H9 (cell line): Measurements from ENCODE around the gene NCOA1. TPM values are rescaled to one million over a fixed set of nuclear protein-coding genes. Genes with fewer than 3 reads are reported as not detected.

Source experiments
- DNase-seq: peaks from one replicate; pipeline ENCODE4 v3.0.0-alpha.2; 2017
- H2AFZ ChIP-seq: one replicate; pipeline ENCODE4 v1.6.1; 2013; ENCODE audit warnings: mild to moderate bottlenecking, low read length, control low read depth, moderate library complexity
- H2AK5ac ChIP-seq: 2 replicates; pipeline ENCODE4 v1.6.1; 2013; ENCODE audit warnings: low read length, control low read depth, mixed read lengths; ENCODE audit not compliant: insufficient read length
- H2BK120ac ChIP-seq: one replicate; pipeline ENCODE4 v1.6.1; 2013; ENCODE audit warnings: low read depth, mild to moderate bottlenecking, low read length, control low read depth, inconsistent platforms; ENCODE audit not compliant: poor library complexity, severe bottlenecking
- H2BK12ac ChIP-seq: 2 replicates; pipeline ENCODE4 v1.6.1; 2013; ENCODE audit warnings: low read length, control low read depth, mixed read lengths, low read depth; ENCODE audit not compliant: insufficient read length
- H2BK15ac ChIP-seq: 2 replicates; pipeline ENCODE4 v1.6.1; 2013; ENCODE audit warnings: low read depth, low read length, control low read depth
- H2BK20ac ChIP-seq: one replicate; pipeline ENCODE4 v1.6.1; 2013; ENCODE audit warnings: low read depth, mild to moderate bottlenecking, low read length, control low read depth, inconsistent platforms; ENCODE audit not compliant: poor library complexity, severe bottlenecking
- H2BK5ac ChIP-seq: 2 replicates; pipeline ENCODE4 v1.6.1; 2013; ENCODE audit warnings: low read length, control low read depth, mixed read lengths; ENCODE audit not compliant: insufficient read length
- H3K14ac ChIP-seq: 2 replicates; pipeline ENCODE4 v1.6.1; 2013; ENCODE audit warnings: low read length, control low read depth; ENCODE audit not compliant: insufficient read depth
- H3K18ac ChIP-seq: 2 replicates; pipeline ENCODE4 v1.6.1; 2013; ENCODE audit warnings: low read depth, mild to moderate bottlenecking, mixed read lengths, low read length, control low read depth; ENCODE audit not compliant: insufficient read length
- H3K23ac ChIP-seq: 2 replicates; pipeline ENCODE4 v1.6.1; 2013; ENCODE audit warnings: low read length, control low read depth, mixed read lengths, low read depth; ENCODE audit not compliant: insufficient read length
- H3K23me2 ChIP-seq: 2 replicates; pipeline ENCODE4 v1.6.1; 2013; ENCODE audit warnings: low read depth, mild to moderate bottlenecking, mixed read lengths, low read length, control low read depth; ENCODE audit not compliant: insufficient read length, poor library complexity, severe bottlenecking
- H3K27ac ChIP-seq: 2 replicates; pipeline ENCODE4 v1.5.1; 2013; ENCODE audit warnings: low read length, control low read depth, mixed read lengths, low read depth; ENCODE audit not compliant: insufficient read length
- H3K27me3 ChIP-seq: 2 replicates; pipeline ENCODE4 v1.6.1; 2013; ENCODE audit warnings: low read length, control low read depth, inconsistent platforms; ENCODE audit not compliant: insufficient read depth
- H3K4ac ChIP-seq: 2 replicates; pipeline ENCODE4 v1.6.1; 2013; ENCODE audit warnings: low read depth, mild to moderate bottlenecking, control low read depth, inconsistent platforms, low read length, moderate library complexity
- H3K4me1 ChIP-seq: 2 replicates; pipeline ENCODE4 v1.6.1; 2013; ENCODE audit warnings: low read length, control low read depth, inconsistent platforms; ENCODE audit not compliant: insufficient read depth
- H3K4me2 ChIP-seq: 2 replicates; pipeline ENCODE4 v1.6.1; 2013; ENCODE audit warnings: low read length, control low read depth, mixed read lengths; ENCODE audit not compliant: insufficient read length, insufficient read depth
- H3K56ac ChIP-seq: 2 replicates; pipeline ENCODE4 v1.6.1; 2013; ENCODE audit warnings: low read depth, mild to moderate bottlenecking, mixed read lengths, low read length, control low read depth; ENCODE audit not compliant: insufficient read length
- H3K79me1 ChIP-seq: 2 replicates; pipeline ENCODE4 v1.6.1; 2013; ENCODE audit warnings: low read depth, mild to moderate bottlenecking, moderate library complexity, low read length, control low read depth, inconsistent platforms; ENCODE audit not compliant: insufficient read depth, poor library complexity, severe bottlenecking
- H3K79me2 ChIP-seq: 2 replicates; pipeline ENCODE4 v1.6.1; 2013; ENCODE audit warnings: low read length, control low read depth, inconsistent platforms; ENCODE audit not compliant: insufficient read depth
- H3K9ac ChIP-seq: 2 replicates; pipeline ENCODE4 v1.6.1; 2013; ENCODE audit warnings: low read length, control low read depth, mixed read lengths; ENCODE audit not compliant: insufficient read length; ENCODE audit errors: extremely low read depth
- H3K9me3 ChIP-seq: one replicate; pipeline ENCODE4 v1.6.1; 2013; ENCODE audit warnings: low read depth, low read length, inconsistent platforms; ENCODE audit not compliant: control insufficient read depth
- H3T11ph ChIP-seq: one replicate; pipeline ENCODE4 v1.6.1; 2013; ENCODE audit warnings: mild to moderate bottlenecking, low read length, control low read depth, inconsistent platforms
- H4K20me1 ChIP-seq: one replicate; pipeline ENCODE4 v1.6.1; 2013; ENCODE audit not compliant: control insufficient read depth, insufficient read length, insufficient read depth
- H4K5ac ChIP-seq: 2 replicates; pipeline ENCODE4 v1.6.1; 2013; ENCODE audit warnings: low read depth, mild to moderate bottlenecking, mixed read lengths, low read length, control low read depth; ENCODE audit not compliant: insufficient read length
- H4K8ac ChIP-seq: replicated peaks from 2 replicates; pipeline ENCODE4 v1.6.1; 2013; ENCODE audit warnings: low read length, control low read depth, mixed read lengths, low read depth; ENCODE audit not compliant: insufficient read length
- H4K91ac ChIP-seq: 2 replicates; pipeline ENCODE4 v1.6.1; 2013; ENCODE audit warnings: low read depth, mild to moderate bottlenecking, moderate library complexity, mixed read lengths, low read length, control low read depth; ENCODE audit not compliant: insufficient read length
- H3K27ac Mint-ChIP-seq, 3 experiments: 2 replicates in 2 of 3; 3 replicates in 1 of 3; pipeline ENCODE4 v1.8.0; 2020 to 2021; ENCODE audit warnings: mixed read lengths in 3 of 3, mild to moderate bottlenecking in 1 of 3, moderate library complexity in 1 of 3
- H3K27me3 Mint-ChIP-seq: 2 replicates; pipeline ENCODE4 v1.8.0; 2021; ENCODE audit warnings: low read depth, mild to moderate bottlenecking, moderate library complexity, mixed read lengths
- H3K36me3 Mint-ChIP-seq, 3 experiments: 2 replicates in 2 of 3; 3 replicates in 1 of 3; pipeline ENCODE4 v1.8.0; 2020 to 2021; ENCODE audit warnings: low read depth in 3 of 3, mixed read lengths in 3 of 3; ENCODE audit not compliant: insufficient read depth in 1 of 3
- H3K4me1 Mint-ChIP-seq, 2 experiments: 2 replicates each; pipeline ENCODE4 v1.8.0; 2020; ENCODE audit warnings: mixed read lengths in 2 of 2
- H3K4me3 Mint-ChIP-seq, 2 experiments: 2 replicates in 1 of 2; 3 replicates in 1 of 2; pipeline ENCODE4 v1.8.0; 2020 to 2021; ENCODE audit warnings: mild to moderate bottlenecking in 2 of 2, mixed read lengths in 2 of 2, moderate library complexity in 1 of 2
- H3K9me3 Mint-ChIP-seq, 2 experiments: 2 replicates in 1 of 2; 3 replicates in 1 of 2; pipeline ENCODE4 v1.8.0; 2020; ENCODE audit warnings: mild to moderate bottlenecking in 2 of 2, mixed read lengths in 2 of 2, moderate library complexity in 1 of 2
- WGBS: extraction: QIAGEN DNeasy Blood & Tissue Kit; methylation state at CpG from one replicate; pipeline ENCODE4 v1.1.7; 2013; ENCODE audit warnings: missing lambda C conversion rate, low lambda C conversion rate, mixed read lengths; ENCODE audit not compliant: insufficient read length; ENCODE audit errors: extremely low coverage; 5-methylcytosine and 5-hydroxymethylcytosine counted together
- total RNA-seq: library from RNA; stranded (reverse); gene quantifications from 2 replicates; pipeline ENCODE4 v1.2.1, GENCODE V29; 2021
- TF ChIP-seq, protein P1 (sequence below): fragments of 200-600 bp; sonication (generic); conservative IDR thresholded peaks from 3 replicates; pipeline ENCODE4 v1.8.0; 2021; ENCODE audit warnings: antibody characterized with exemption, mild to moderate bottlenecking

NCOA1 gene
- total RNA-seq, 1 experiment from 2014 or later, result 14.8 TPM

DNA sequence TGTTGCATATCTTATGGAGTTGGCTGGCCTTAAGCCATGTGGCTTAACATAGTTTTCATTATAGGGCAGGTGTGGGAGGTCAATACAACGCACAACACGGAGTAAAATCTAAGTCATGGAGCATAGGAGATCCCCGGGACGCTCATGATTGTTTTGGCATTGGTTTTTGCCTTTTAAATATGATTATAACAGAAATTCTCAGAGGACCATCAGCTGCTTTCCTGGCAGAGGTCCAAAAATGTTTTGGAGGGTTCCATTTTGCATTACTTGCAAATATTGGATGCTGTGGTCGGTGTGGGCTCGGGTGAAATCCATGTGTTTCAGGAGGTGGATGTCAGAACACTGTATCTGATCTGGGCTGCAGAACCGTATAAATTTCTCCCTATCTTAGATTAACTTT lies 3.4 kb downstream of the NCOA1 start:
- TF ChIP-seq, protein P1, sequence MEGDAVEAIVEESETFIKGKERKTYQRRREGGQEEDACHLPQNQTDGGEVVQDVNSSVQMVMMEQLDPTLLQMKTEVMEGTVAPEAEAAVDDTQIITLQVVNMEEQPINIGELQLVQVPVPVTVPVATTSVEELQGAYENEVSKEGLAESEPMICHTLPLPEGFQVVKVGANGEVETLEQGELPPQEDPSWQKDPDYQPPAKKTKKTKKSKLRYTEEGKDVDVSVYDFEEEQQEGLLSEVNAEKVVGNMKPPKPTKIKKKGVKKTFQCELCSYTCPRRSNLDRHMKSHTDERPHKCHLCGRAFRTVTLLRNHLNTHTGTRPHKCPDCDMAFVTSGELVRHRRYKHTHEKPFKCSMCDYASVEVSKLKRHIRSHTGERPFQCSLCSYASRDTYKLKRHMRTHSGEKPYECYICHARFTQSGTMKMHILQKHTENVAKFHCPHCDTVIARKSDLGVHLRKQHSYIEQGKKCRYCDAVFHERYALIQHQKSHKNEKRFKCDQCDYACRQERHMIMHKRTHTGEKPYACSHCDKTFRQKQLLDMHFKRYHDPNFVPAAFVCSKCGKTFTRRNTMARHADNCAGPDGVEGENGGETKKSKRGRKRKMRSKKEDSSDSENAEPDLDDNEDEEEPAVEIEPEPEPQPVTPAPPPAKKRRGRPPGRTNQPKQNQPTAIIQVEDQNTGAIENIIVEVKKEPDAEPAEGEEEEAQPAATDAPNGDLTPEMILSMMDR, result no peak

More for the DNA sequence above, 3.4 kb downstream of the NCOA1 start:
- Histone ChIP-seq H3K23me2 (peaks cover 13% of the 10 kb centered on the region), H3T11ph (no peak overlapping the region), H2BK15ac (no peak overlapping the region), H3K79me1 (no peaks in the 10 kb centered on the region), H3K4ac (no peak overlapping the region), H4K91ac (no peak overlapping the region), H2BK5ac (no peak overlapping the region), H3K18ac (no peak overlapping the region), H3K27me3 (peaks cover 4% of the 10 kb centered on the region; the same call in 1 of the 2 replicates), H3K4me1 (peaks cover 5% of the 10 kb centered on the region), H2AFZ (no peak overlapping the region), H3K4me2 (no peak overlapping the region), H3K23ac (no peak overlapping the region), H3K14ac (no peak overlapping the region), H2BK120ac (no peak overlapping the region), H2BK20ac (no peak overlapping the region), H4K5ac (no peak overlapping the region), H3K27ac (no peak overlapping the region), H3K56ac (no peak overlapping the region), H3K79me2 (no peaks in the 10 kb centered on the region), H3K9me3 (no peaks in the 10 kb centered on the region), H2BK12ac (no peak overlapping the region), H4K20me1 (no peaks in the 10 kb centered on the region), H3K9ac (no peak overlapping the region), H2AK5ac (no peak overlapping the region), H4K8ac (no peak overlapping the region)
- peaks cover 24 to 33% of the 10 kb centered on the region in 2 experiments for H3K4me1 Mint-ChIP-seq
- H3K27me3 Mint-ChIP-seq, result peaks cover 16% of the 10 kb centered on the region
- no peaks in the 10 kb centered on the region for H3K36me3 Mint-ChIP-seq
- no peak overlapping the region for H3K4me3 Mint-ChIP-seq
- no peaks in the 10 kb centered on the region; a peak in 1 of 5 replicates for H3K9me3 Mint-ChIP-seq
- DNase-seq, result no peak
- no CpG with 5 or more reads among the region's 7 CpGs for WGBS
- H3K27ac Mint-ChIP-seq, result no peak overlapping the region
